Measurements from ENCODE around the gene PALD1. TPM values are rescaled to one million over a fixed set of nuclear protein-coding genes. Genes with fewer than 3 reads are reported as not detected.

The PALD1 gene
- total and polyA plus RNA-seq, 12 donors = 2.0 to 16.2 (median 7.4) TPM

DNA sequence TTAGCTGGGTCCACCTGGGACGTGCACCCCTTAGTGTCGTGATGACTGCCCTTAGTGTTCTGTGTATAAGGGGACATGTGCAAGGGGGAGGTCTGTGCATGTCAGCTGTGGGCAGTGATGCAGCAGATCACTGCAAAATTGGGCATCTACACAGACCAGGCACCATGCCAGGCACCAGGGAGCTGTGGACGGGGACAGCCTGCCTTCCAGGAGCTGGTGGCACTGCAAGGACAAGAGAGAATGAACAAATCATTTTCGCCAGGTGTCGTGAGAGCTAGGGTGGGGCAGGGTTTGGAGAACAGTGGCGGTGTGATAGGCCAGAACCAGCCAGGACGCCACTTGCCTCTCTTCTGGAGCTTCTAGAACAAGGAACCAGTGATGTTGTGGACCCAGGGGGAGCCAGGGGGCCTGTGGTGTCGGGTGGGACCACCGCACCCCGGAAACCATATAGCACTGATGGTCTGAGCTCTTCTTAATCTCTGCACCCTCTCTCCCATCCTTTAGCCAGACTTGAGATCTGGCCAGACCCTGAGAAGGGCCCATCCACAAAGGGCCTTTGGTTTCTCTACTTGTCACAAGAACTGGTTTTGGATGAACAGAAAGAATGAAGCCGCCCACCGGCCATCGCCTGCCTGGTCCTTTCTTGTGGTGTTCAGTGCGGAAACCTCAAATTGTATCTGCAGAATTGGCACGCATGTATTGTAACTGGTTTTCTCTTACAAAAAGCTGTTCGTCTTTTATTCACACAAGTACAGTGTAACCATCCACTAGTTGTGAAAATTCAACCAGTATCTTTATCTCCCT is 93.3 kb downstream of the PALD1 start:
- H3K9me3 ChIP-seq (replicated peaks in 1 of 3) = no peaks in the 10 kb centered on the region
- intact Hi-C loops (cut with DNase I) = no loop called here
- peaks cover 15 to 19% of the 10 kb centered on the region in 2 donors for H3K4me1 ChIP-seq (replicated peaks in 1 of 2)
- TF ChIP-seq, protein P1, sequence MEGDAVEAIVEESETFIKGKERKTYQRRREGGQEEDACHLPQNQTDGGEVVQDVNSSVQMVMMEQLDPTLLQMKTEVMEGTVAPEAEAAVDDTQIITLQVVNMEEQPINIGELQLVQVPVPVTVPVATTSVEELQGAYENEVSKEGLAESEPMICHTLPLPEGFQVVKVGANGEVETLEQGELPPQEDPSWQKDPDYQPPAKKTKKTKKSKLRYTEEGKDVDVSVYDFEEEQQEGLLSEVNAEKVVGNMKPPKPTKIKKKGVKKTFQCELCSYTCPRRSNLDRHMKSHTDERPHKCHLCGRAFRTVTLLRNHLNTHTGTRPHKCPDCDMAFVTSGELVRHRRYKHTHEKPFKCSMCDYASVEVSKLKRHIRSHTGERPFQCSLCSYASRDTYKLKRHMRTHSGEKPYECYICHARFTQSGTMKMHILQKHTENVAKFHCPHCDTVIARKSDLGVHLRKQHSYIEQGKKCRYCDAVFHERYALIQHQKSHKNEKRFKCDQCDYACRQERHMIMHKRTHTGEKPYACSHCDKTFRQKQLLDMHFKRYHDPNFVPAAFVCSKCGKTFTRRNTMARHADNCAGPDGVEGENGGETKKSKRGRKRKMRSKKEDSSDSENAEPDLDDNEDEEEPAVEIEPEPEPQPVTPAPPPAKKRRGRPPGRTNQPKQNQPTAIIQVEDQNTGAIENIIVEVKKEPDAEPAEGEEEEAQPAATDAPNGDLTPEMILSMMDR (IDR thresholded peaks at IDR 0.05) = no peak
- TF ChIP-seq POLR2A (IDR thresholded peaks at IDR 0.05) = no peak
- no peaks in the 10 kb centered on the region for H3K27me3 ChIP-seq
- no peak overlapping the region for H3K4me3 ChIP-seq
- no peak overlapping the region for H3K27ac ChIP-seq
- no peaks in the 10 kb centered on the region for H3K36me3 ChIP-seq (replicated peaks in 1 of 2)
- no peak for DNase-seq
- 83 to 94% (median 84%) methylated on average over 16 of the region's 16 CpGs for WGBS, 4 donors

DNA sequence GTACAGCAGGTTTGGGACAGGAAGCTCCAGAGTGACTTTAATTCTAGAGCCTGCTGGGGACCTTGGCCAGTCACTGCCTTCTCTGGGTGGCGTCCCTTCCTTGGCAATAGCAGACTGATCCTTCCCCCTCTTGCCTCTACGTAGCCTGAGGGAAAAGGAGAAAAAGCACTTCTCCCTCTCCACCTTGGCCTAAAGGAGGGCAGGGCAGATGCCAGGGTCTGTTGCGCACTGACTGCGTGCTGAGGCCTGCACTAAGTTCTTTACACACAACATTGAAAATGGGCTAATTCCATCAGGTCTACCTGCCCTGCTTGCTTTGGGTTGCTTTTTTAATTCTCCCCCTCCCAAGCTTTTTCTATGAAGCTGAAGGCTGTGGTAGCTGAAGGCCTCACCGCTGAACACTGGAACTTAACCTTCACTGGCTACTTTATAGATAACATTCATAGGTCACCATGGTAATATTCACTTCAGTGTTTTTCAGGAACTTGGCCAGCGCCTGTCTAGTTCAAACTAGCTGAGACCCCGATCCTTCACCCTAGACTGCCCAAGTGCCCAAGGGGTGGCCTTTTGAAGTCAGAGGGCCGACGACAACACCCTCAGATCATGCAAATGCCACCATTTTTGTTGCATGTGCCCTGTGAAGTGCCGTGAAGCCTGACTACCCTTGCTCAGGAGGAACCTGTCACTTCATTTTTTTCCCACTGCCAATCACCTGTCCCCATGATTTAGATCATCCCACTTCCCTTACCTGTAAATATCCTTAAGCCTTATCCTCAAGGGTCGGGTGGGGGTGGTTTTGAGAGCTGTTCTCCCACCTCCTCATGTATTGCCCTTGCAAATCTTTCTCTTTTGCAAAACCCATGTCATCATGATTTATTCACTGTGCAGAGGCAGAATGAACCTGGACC is 95.3 kb downstream of the PALD1 start:
- TF ChIP-seq POLR2A (IDR thresholded peaks at IDR 0.05) = no peak
- TF ChIP-seq, protein P1 (IDR thresholded peaks at IDR 0.05) = no peak
- DNase-seq = peak in 2 of 7 donors; percentile 24 to 31
- Histone ChIP-seq H3K9me3 (replicated peaks in 1 of 3) (no peaks in the 10 kb centered on the region), H3K36me3 (replicated peaks in 1 of 2) (no peaks in the 10 kb centered on the region), H3K4me1 (replicated peaks in 1 of 2) (peaks cover 19 to 26% of the 10 kb centered on the region in 2 donors), H3K27ac (no peak overlapping the region), H3K4me3 (no peak overlapping the region), H3K27me3 (no peaks in the 10 kb centered on the region)
- 63 to 71% (median 66%) methylated on average over 10 to 11 of the region's 11 CpGs for WGBS, 4 donors
- intact Hi-C loops (cut with DNase I) = no loop called here

DNA sequence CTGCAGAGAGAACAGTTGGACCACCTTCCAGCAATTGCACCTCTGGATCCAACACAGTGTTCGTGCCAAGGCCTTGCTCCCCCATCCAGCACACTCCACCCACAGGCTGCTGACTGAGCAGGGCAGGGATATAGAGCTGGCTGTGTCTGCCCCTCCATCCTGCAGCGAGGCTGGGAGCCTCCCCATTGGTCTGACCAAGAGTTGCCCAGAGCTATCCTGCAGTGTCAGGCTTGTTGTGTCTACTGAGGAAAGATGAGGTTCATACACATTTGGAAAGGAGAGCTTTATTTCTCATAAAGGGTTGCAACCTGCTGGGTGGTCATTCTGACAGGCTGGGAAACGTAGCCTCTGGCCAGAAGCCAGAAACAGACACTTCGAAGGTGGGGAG is 96.9 kb downstream of the PALD1 start:
- TF ChIP-seq, protein P1 (IDR thresholded peaks at IDR 0.05) = no peak
- H3K27me3 ChIP-seq = no peaks in the 10 kb centered on the region
- no peaks in the 10 kb centered on the region for H3K36me3 ChIP-seq (replicated peaks in 1 of 2)
- peak overlapping the region in 2 of 5 donors; percentile 30 to 43 for H3K27ac ChIP-seq
- intact Hi-C loops (cut with DNase I) = no loop called here
- 14 to 29% (median 25%) methylated on average over 3 to 4 of the region's 4 CpGs for WGBS, 4 donors
- H3K9me3 ChIP-seq (replicated peaks in 1 of 3) = no peaks in the 10 kb centered on the region
- H3K4me1 ChIP-seq (replicated peaks in 1 of 2) = peaks cover 19 to 28% of the 10 kb centered on the region in 2 donors
- DNase-seq = peak in 2 of 7 donors; percentile 23 to 29
- H3K4me3 ChIP-seq = no peak overlapping the region

Measured in adrenal gland (tissue), 12 donors.